Measurements from ENCODE around the gene DLX3. TPM values are rescaled to one million over a fixed set of nuclear protein-coding genes. Genes with fewer than 3 reads are reported as not detected.
A peak's percentile ranks its signal among the peaks of the same experiment; 100 is the strongest.

DLX3 gene
- total RNA-seq, 1 experiment from 2014 or later: 0.74 TPM

DNA sequence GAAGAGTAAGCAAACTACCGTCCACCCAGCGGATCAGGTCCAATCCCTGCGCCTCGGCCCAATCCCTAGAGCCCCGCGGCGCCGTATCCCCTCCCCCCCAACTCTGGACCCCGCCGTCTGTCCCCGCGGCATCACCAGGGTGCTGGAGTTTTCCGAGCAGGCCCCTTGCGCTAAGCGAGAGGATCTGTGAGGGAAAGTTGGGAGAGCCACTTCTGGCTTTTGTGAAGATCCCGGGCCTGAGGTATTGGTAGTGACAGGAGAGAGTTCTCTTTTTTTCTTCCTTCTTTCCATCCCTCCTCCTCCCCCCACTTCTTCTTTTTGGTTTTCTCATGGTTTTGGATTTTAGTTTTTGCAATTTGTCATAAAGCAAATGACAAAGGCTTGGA, 29.5 kb downstream of the DLX3 start:
- H3K27me3 Mint-ChIP-seq (ENCODE audit: low read depth): peaks cover 99% of the 10 kb centered on the region
- DNase-seq (ENCODE audit: low spot score) (peak; percentile 36), ATAC-seq (no peak)
- peaks cover 44% of the 10 kb centered on the region for H3K4me1 Mint-ChIP-seq
- peak overlapping the region; percentile 68 for H3K4me3 Mint-ChIP-seq
- ChIA-PET POLR2A (no interaction called here), CTCF (no interaction called here)
- H3K27ac Mint-ChIP-seq: no peak overlapping the region
- no peaks in the 10 kb centered on the region for H3K36me3 Mint-ChIP-seq
- no peaks in the 10 kb centered on the region for H3K9me3 Mint-ChIP-seq
- TF ChIP-seq, protein P1, sequence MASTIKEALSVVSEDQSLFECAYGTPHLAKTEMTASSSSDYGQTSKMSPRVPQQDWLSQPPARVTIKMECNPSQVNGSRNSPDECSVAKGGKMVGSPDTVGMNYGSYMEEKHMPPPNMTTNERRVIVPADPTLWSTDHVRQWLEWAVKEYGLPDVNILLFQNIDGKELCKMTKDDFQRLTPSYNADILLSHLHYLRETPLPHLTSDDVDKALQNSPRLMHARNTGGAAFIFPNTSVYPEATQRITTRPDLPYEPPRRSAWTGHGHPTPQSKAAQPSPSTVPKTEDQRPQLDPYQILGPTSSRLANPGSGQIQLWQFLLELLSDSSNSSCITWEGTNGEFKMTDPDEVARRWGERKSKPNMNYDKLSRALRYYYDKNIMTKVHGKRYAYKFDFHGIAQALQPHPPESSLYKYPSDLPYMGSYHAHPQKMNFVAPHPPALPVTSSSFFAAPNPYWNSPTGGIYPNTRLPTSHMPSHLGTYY (CRISPR knock-in tag; IDR thresholded peaks at IDR 0.05): no peak
- TF ChIP-seq, protein P2, sequence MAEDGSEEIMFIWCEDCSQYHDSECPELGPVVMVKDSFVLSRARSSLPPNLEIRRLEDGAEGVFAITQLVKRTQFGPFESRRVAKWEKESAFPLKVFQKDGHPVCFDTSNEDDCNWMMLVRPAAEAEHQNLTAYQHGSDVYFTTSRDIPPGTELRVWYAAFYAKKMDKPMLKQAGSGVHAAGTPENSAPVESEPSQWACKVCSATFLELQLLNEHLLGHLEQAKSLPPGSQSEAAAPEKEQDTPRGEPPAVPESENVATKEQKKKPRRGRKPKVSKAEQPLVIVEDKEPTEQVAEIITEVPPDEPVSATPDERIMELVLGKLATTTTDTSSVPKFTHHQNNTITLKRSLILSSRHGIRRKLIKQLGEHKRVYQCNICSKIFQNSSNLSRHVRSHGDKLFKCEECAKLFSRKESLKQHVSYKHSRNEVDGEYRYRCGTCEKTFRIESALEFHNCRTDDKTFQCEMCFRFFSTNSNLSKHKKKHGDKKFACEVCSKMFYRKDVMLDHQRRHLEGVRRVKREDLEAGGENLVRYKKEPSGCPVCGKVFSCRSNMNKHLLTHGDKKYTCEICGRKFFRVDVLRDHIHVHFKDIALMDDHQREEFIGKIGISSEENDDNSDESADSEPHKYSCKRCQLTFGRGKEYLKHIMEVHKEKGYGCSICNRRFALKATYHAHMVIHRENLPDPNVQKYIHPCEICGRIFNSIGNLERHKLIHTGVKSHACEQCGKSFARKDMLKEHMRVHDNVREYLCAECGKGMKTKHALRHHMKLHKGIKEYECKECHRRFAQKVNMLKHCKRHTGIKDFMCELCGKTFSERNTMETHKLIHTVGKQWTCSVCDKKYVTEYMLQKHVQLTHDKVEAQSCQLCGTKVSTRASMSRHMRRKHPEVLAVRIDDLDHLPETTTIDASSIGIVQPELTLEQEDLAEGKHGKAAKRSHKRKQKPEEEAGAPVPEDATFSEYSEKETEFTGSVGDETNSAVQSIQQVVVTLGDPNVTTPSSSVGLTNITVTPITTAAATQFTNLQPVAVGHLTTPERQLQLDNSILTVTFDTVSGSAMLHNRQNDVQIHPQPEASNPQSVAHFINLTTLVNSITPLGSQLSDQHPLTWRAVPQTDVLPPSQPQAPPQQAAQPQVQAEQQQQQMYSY (CRISPR knock-in tag; IDR thresholded peaks at IDR 0.05): peak; percentile 77

DNA sequence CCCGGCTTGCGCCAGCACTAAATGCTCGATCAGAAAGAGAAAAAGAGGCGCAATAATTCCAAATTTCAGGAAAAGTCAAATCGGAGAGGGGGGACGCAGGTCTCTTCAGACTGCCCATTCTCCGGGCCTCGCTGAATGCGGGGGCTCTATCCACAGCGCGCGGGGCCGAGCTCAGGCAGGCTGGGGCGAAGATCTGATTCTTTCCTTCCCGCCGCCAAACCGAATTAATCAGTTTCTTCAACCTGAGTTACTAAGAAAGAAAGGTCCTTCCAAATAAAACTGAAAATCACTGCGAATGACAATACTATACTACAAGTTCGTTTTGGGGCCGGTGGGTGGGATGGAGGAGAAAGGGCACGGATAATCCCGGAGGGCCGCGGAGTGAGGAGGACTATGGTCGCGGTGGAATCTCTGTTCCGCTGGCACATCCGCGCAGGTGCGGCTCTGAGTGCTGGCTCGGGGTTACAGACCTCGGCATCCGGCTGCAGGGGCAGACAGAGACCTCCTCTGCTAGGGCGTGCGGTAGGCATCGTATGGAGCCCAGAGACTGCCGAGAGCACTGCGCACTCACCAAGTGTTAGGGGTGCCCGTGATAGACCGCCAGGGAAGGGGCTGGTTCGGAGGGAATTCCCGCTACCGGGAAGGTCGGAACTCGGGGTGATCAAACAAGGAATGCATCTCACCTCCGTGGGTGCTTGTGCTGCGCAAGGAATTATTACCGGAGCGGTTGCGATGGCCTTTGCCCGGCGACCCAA, 30.1 kb downstream of the DLX3 start:
- TF ChIP-seq RELA (CRISPR knock-in tag; IDR thresholded peaks at IDR 0.05; ENCODE audit: borderline replicate concordance): no peak
- TF ChIP-seq SP1 (CRISPR knock-in tag; conservative IDR thresholded peaks at IDR 0.05): 0 out of 2 replicates have a peak, but pooled peaks have one; percentile 16
- TF ChIP-seq, protein P2 (CRISPR knock-in tag; IDR thresholded peaks at IDR 0.05): peak; percentile 3; the same call in 1 of the 2 replicates
- H3K36me3 Mint-ChIP-seq: no peaks in the 10 kb centered on the region
- POLR2A ChIA-PET: interaction anchor here (1.2 kb wide), 1 partner anchor 99 kb away, joined by 3 read pairs; no protein-coding TSS in a partner anchor
- H3K9me3 Mint-ChIP-seq: no peaks in the 10 kb centered on the region
- peaks cover 39% of the 10 kb centered on the region for H3K4me1 Mint-ChIP-seq
- CTCF ChIA-PET: interaction anchor here (0.6 to 4.2 kb wide), 6 partner anchors 11 to 32 kb away, joined by 3 to 41 read pairs (median 4); partner anchors contain the start of gene DLX3
- DNase-seq (ENCODE audit: low spot score) (peak; percentile 77), ATAC-seq (peak; percentile 30)
- no peak overlapping the region for H3K27ac Mint-ChIP-seq
- H3K4me3 Mint-ChIP-seq: peak overlapping the region; percentile 68
- H3K27me3 Mint-ChIP-seq (ENCODE audit: low read depth): peaks cover 98% of the 10 kb centered on the region

DNA sequence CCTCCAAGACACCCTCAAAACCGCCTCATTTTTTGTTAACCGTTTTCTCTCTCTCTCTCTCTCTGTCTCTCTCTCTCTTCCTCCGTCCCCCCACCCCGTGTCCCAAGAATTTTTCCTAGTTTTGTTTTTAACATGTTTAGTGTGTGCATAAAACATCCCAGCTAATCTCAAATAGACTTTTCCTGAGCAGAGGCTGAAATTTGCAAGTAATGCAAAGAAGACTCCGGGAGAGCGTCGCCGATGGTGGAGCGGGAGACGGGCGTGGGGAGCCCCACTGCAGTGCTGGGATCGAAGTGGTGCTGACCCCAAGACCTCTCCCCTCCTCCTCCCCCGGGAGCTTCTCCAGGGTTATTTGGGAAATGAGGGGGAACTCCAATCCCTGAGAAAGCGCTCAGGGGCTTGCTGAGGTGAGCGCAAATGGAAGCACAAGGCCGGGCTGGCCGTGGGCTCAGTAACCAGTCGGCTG, 30.7 kb downstream of the DLX3 start:
- CTCF ChIA-PET: interaction anchor here (0.6 to 4.2 kb wide), 12 partner anchors 11 to 152 kb away, joined by 3 to 41 read pairs (median 4); partner anchors contain the start of gene DLX3
- Mint-ChIP-seq H3K9me3 (no peaks in the 10 kb centered on the region), H3K4me1 (peaks cover 38% of the 10 kb centered on the region), H3K36me3 (no peaks in the 10 kb centered on the region), H3K27ac (no peak overlapping the region), H3K27me3 (ENCODE audit: low read depth) (peaks cover 98% of the 10 kb centered on the region), H3K4me3 (peak overlapping the region; percentile 68)
- DNase-seq (ENCODE audit: low spot score) (no peak), ATAC-seq (no peak)
- POLR2A ChIA-PET: interaction anchor here (1.2 kb wide), 1 partner anchor 99 kb away, joined by 3 read pairs; no protein-coding TSS in a partner anchor
- TF ChIP-seq OVOL2 (CRISPR knock-in tag; IDR thresholded peaks at IDR 0.05; ENCODE audit: borderline replicate concordance) (no peak), EMX1 (CRISPR knock-in tag; IDR thresholded peaks at IDR 0.05) (no peak)
- TF ChIP-seq, protein P3, sequence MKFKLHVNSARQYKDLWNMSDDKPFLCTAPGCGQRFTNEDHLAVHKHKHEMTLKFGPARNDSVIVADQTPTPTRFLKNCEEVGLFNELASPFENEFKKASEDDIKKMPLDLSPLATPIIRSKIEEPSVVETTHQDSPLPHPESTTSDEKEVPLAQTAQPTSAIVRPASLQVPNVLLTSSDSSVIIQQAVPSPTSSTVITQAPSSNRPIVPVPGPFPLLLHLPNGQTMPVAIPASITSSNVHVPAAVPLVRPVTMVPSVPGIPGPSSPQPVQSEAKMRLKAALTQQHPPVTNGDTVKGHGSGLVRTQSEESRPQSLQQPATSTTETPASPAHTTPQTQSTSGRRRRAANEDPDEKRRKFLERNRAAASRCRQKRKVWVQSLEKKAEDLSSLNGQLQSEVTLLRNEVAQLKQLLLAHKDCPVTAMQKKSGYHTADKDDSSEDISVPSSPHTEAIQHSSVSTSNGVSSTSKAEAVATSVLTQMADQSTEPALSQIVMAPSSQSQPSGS (CRISPR knock-in tag; IDR thresholded peaks at IDR 0.05; ENCODE audit: borderline replicate concordance, low read depth): no peak
- TF ChIP-seq, protein P4, sequence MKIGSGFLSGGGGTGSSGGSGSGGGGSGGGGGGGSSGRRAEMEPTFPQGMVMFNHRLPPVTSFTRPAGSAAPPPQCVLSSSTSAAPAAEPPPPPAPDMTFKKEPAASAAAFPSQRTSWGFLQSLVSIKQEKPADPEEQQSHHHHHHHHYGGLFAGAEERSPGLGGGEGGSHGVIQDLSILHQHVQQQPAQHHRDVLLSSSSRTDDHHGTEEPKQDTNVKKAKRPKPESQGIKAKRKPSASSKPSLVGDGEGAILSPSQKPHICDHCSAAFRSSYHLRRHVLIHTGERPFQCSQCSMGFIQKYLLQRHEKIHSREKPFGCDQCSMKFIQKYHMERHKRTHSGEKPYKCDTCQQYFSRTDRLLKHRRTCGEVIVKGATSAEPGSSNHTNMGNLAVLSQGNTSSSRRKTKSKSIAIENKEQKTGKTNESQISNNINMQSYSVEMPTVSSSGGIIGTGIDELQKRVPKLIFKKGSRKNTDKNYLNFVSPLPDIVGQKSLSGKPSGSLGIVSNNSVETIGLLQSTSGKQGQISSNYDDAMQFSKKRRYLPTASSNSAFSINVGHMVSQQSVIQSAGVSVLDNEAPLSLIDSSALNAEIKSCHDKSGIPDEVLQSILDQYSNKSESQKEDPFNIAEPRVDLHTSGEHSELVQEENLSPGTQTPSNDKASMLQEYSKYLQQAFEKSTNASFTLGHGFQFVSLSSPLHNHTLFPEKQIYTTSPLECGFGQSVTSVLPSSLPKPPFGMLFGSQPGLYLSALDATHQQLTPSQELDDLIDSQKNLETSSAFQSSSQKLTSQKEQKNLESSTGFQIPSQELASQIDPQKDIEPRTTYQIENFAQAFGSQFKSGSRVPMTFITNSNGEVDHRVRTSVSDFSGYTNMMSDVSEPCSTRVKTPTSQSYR (CRISPR knock-in tag; IDR thresholded peaks at IDR 0.05): no peak
- TF ChIP-seq, protein P5, sequence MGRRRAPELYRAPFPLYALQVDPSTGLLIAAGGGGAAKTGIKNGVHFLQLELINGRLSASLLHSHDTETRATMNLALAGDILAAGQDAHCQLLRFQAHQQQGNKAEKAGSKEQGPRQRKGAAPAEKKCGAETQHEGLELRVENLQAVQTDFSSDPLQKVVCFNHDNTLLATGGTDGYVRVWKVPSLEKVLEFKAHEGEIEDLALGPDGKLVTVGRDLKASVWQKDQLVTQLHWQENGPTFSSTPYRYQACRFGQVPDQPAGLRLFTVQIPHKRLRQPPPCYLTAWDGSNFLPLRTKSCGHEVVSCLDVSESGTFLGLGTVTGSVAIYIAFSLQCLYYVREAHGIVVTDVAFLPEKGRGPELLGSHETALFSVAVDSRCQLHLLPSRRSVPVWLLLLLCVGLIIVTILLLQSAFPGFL (CRISPR knock-in tag; IDR thresholded peaks at IDR 0.05; ENCODE audit: borderline replicate concordance): no peak
- TF ChIP-seq, protein P2 (CRISPR knock-in tag; IDR thresholded peaks at IDR 0.05): peak; percentile 68

Measured in WTC11 (cell line).